ENCODE data around the gene ERCC4. TPM values are rescaled to one million over a fixed set of nuclear protein-coding genes. Genes with fewer than 3 reads are reported as not detected.

ERCC4 gene
- total RNA-seq, 1 donor from 2014 or later, result 14.3 TPM

DNA sequence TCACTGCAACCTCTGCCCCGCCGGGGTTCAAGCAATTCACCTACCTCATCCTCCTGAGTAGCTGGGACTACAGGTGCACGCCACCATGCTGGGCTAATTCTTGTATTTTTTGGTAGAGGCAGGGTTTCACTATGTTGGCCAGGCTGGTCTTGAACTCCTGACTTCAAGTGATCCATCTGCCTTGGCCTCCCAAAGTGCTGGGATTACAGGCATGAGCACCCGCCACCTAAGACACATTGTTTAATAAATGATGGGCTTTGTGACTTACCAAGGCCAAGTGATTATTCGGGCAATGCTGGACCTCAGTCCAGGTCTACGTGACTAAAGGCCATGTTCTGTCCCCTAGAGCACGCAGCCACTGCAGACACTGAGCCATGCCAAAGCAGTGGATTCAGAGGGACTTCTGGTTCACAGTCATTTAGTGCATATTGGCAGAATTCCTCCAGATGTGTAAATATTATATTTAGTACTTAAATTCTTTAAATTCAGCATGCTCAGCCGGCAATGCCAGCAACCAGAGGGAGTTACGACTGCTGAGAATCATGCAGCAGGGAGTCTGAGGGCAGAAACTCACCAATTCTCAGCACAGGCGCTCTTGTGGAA lies 4.8 kb upstream of the ERCC4 start:
- TF ChIP-seq, protein P1, sequence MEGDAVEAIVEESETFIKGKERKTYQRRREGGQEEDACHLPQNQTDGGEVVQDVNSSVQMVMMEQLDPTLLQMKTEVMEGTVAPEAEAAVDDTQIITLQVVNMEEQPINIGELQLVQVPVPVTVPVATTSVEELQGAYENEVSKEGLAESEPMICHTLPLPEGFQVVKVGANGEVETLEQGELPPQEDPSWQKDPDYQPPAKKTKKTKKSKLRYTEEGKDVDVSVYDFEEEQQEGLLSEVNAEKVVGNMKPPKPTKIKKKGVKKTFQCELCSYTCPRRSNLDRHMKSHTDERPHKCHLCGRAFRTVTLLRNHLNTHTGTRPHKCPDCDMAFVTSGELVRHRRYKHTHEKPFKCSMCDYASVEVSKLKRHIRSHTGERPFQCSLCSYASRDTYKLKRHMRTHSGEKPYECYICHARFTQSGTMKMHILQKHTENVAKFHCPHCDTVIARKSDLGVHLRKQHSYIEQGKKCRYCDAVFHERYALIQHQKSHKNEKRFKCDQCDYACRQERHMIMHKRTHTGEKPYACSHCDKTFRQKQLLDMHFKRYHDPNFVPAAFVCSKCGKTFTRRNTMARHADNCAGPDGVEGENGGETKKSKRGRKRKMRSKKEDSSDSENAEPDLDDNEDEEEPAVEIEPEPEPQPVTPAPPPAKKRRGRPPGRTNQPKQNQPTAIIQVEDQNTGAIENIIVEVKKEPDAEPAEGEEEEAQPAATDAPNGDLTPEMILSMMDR (IDR thresholded peaks at IDR 0.05; ENCODE audit: unreplicated experiment), result no peak
- Mint-ChIP-seq H3K4me3 (ENCODE audit: unreplicated experiment) (no peak overlapping the region), H3K4me1 (ENCODE audit: unreplicated experiment) (no peaks in the 10 kb centered on the region), H3K27me3 (ENCODE audit: unreplicated experiment) (no peaks in the 10 kb centered on the region), H3K9me3 (ENCODE audit: unreplicated experiment) (no peaks in the 10 kb centered on the region), H3K27ac (ENCODE audit: unreplicated experiment) (no peak overlapping the region), H3K36me3 (ENCODE audit: low read depth, unreplicated experiment) (peaks cover 3% of the 10 kb centered on the region)
- DNase-seq (ENCODE audit: low spot score), result no peak

DNA sequence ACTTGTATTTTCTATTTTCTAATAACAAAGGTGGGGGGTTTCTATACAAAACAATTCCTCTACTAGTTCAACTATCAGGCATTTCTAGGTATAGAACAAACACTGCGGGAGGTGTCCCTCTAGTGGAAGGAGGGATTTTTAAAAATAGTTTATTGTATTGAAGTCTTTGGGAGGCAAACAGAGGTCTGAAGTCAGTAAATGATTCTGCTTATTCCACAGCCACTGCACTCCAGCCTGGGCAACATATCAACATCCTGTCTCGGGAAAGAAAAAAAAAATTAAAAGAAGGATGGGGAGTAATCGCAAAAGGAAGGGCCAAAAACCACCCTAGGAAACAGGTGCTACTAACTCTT lies 648 bp upstream of the ERCC4 start:
- Mint-ChIP-seq H3K4me3 (ENCODE audit: unreplicated experiment) (peak overlapping the region; percentile 90), H3K27me3 (ENCODE audit: unreplicated experiment) (peaks cover 2% of the 10 kb centered on the region), H3K9me3 (ENCODE audit: unreplicated experiment) (no peaks in the 10 kb centered on the region), H3K27ac (ENCODE audit: unreplicated experiment) (peak overlapping the region; percentile 62), H3K36me3 (ENCODE audit: low read depth, unreplicated experiment) (peaks cover 9% of the 10 kb centered on the region), H3K4me1 (ENCODE audit: unreplicated experiment) (peaks cover 11% of the 10 kb centered on the region)
- TF ChIP-seq, protein P1 (IDR thresholded peaks at IDR 0.05; ENCODE audit: unreplicated experiment), result no peak
- DNase-seq (ENCODE audit: low spot score), result no peak

DNA sequence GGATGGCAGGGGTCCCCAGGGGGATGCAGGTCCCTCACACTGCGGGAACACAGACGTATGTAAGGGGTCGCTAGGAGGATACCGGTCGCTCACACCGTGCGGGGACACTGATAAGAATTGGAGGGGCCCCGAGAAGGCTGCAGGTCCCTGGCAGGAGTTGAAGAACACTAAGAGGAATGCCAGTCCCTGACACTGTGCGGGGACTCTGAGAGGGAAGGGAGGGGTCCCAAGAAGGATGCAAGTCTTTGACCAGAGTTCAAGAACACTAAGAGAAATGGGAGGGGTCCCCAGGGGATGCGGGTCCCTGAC lies 510 bp downstream of the ERCC4 start:
- Mint-ChIP-seq H3K27me3 (ENCODE audit: unreplicated experiment) (peaks cover 2% of the 10 kb centered on the region), H3K9me3 (ENCODE audit: unreplicated experiment) (no peaks in the 10 kb centered on the region), H3K4me1 (ENCODE audit: unreplicated experiment) (peaks cover 11% of the 10 kb centered on the region), H3K36me3 (ENCODE audit: low read depth, unreplicated experiment) (peaks cover 6% of the 10 kb centered on the region), H3K27ac (ENCODE audit: unreplicated experiment) (peak overlapping the region; percentile 78), H3K4me3 (ENCODE audit: unreplicated experiment) (peak overlapping the region; percentile 90)
- TF ChIP-seq, protein P1 (IDR thresholded peaks at IDR 0.05; ENCODE audit: unreplicated experiment), result no peak
- no peak for DNase-seq (ENCODE audit: low spot score)

DNA sequence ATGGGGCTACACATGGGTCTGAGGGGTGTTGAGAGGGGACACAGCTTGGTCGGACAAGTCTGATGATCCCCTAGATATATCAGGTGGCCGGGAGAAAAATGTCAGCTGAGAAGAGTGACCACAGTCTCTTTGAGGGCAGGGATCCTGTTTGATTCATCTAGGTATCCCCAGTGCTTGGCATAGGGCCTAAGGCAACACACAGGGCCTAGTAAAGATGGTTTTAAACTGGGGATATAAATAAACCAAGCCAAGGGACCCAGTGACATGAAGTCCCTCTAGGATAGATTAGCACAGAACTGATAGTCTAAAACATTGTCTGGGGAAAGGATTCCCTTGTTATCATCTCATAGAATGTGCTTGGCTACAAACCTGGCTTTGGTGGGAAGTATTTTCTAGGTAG lies 1.4 kb downstream of the ERCC4 start:
- Mint-ChIP-seq H3K36me3 (ENCODE audit: low read depth, unreplicated experiment) (peaks cover 6% of the 10 kb centered on the region), H3K4me3 (ENCODE audit: unreplicated experiment) (peak overlapping the region; percentile 90), H3K27ac (ENCODE audit: unreplicated experiment) (no peak overlapping the region), H3K4me1 (ENCODE audit: unreplicated experiment) (peaks cover 11% of the 10 kb centered on the region), H3K27me3 (ENCODE audit: unreplicated experiment) (peaks cover 2% of the 10 kb centered on the region), H3K9me3 (ENCODE audit: unreplicated experiment) (no peaks in the 10 kb centered on the region)
- no peak for DNase-seq (ENCODE audit: low spot score)
- TF ChIP-seq, protein P1 (IDR thresholded peaks at IDR 0.05; ENCODE audit: unreplicated experiment), result no peak

DNA sequence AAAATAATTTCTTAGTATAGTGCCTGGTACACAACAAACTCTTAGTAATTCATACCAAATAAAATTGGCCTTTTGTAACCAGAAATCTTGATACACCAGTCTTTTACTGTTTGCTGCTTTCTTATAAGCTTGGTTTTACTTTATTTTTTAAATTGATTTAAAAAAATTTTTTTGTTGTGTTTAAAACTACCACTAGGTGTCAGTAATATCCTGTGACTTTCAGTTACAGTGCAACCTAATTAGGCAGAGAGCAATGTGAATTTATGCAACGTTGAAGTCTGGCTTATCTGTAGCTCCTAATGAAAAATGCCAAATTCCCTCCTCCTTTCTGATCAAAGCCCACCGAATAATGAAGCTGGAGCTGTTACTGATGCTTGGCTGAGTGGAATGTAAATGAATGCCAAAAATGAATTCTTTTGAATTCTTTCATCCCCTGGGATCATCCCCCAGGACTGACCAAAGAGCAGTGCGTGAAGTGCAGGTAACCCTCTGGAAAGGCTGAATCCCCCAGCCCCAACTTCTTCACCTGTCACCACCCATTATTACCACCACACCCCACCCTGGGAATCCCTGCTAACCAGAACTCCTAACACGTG lies 3.8 kb downstream of the ERCC4 start:
- no peaks in the 10 kb centered on the region for H3K9me3 Mint-ChIP-seq (ENCODE audit: unreplicated experiment)
- peaks cover 6% of the 10 kb centered on the region for H3K36me3 Mint-ChIP-seq (ENCODE audit: low read depth, unreplicated experiment)
- peaks cover 4% of the 10 kb centered on the region for H3K27me3 Mint-ChIP-seq (ENCODE audit: unreplicated experiment)
- no peak overlapping the region for H3K27ac Mint-ChIP-seq (ENCODE audit: unreplicated experiment)
- peaks cover 11% of the 10 kb centered on the region for H3K4me1 Mint-ChIP-seq (ENCODE audit: unreplicated experiment)
- DNase-seq (ENCODE audit: low spot score), result no peak
- no peak overlapping the region for H3K4me3 Mint-ChIP-seq (ENCODE audit: unreplicated experiment)
- TF ChIP-seq, protein P1 (IDR thresholded peaks at IDR 0.05; ENCODE audit: unreplicated experiment), result peak; percentile 89
